ENCODE measurements around the gene METTL16. TPM values are rescaled to one million over a fixed set of nuclear protein-coding genes. Genes with fewer than 3 reads are reported as not detected.

Gene METTL16
- polyA plus RNA-seq, 3 donors from 2014 or later = 7.9 to 23.8 (median 11.8) TPM

DNA sequence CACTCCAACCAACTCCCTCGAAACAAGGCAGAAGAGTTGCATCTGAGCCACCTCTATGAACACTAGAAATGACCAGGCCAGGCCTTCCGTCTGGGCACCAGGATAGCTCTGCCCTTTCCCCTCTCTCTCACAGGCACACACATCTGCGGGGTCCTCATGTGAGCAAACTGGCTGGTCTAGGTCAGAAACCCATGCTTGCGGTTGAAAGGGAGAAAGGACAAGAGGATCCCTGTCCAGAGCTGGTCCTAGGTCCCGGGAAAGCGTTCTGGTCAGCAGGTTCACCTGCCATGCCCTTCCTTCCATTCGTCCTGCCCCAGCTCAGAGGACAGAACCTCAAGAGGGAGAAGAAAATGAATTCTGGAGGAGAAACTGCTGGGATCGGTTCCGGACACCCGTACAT is 113.5 kb downstream of the METTL16 start:
- Mint-ChIP-seq H3K9me3 (no peaks in the 10 kb centered on the region), H3K27ac (peak overlapping the region; percentile 40 to 99 (median 84)), H3K4me1 (peaks cover 37 to 43% of the 10 kb centered on the region in 2 donors), H3K4me3 (peak overlapping the region; percentile 55 to 99 (median 66)), H3K36me3 (no peaks in the 10 kb centered on the region), H3K27me3 (ENCODE audit: low read depth in 3 of 3) (peaks cover 28 to 38% (median 29%) of the 10 kb centered on the region in 3 donors)
- DNase-seq = no peak

DNA sequence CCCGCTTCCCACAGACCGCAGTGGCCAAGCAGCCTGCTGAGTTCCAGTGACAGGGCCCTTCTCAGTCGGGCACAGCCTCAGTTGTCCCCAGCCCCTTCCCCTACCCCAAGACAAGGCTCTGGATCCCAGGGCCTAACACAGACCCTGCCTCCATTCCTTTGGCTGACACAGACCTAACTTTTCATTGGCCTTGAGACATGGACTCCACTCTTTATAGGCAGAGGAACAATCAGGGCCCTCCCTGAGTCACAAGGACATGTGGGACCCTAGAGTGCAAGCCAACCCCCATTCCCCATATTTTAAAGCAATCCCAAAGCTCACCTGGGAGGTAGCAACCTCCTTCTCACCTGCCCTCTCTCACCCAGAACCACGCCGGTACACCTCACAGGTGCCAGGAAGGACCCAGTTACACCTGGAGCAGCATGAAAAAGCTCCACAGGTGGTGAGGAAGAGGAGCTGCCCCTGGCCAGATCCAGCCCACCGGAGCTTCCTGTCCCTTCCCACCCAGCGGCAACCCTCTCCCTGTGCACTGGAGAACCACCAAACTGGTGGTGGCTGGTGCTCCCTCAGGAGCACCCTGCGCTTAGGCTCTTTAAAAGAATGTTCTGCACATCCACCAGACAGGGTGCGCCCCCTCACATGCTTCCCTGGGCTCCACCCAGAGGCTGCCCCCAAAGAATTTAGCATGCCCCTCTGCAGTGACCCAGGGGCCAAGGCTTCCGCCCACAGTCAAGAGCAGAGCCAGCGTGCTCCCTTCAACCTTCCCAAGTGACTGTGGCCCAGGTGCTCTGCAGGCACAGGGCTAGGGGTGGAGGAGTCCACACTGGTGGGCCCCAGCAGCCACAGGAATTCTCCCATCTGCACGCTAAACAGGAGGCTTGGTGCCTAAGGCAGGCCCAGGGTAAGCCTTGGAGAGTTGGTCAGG is 114.2 kb downstream of the METTL16 start:
- no peak for DNase-seq
- no peaks in the 10 kb centered on the region for H3K9me3 Mint-ChIP-seq
- H3K27me3 Mint-ChIP-seq (ENCODE audit: low read depth in 3 of 3) = peaks cover 31 to 41% (median 31%) of the 10 kb centered on the region in 3 donors
- H3K4me1 Mint-ChIP-seq = peaks cover 34 to 41% of the 10 kb centered on the region in 2 donors
- H3K27ac Mint-ChIP-seq = peak overlapping the region; percentile 50 to 99 (median 84)
- peak overlapping the region; percentile 15 to 99 (median 66) for H3K4me3 Mint-ChIP-seq
- H3K36me3 Mint-ChIP-seq = no peaks in the 10 kb centered on the region

DNA sequence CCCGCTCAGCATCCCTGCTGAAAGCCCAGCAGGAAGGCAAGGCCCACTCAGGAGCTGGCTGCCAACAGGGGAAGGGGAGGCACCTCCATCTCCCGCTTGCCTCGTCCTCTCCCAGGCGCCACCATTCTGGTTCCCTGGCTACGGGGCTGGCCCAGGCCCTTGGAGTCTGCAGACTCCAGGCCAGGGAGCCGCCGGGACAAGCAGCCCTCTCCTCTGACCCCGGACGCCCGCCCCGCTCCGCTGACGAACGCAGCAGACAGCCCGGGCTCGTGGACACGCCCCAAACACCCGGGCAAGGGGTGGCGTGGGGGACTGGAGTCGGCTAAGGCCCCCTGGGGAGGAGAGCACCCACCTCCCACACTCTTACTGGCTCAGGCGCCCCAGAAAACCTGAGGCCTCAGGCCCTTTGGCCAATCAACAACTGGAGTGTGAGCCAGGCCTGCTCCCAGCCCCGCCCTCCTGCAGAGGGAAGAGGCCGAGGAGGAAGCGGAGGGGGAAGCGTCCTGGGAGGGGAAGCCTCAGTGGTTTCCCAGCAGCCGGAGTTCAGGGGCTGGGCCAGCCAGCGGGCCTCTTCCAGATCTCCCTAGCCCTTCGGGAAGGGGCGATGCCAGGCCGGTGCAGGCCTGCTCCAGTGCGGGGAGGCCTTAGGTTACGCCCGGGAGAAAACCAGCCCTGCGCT is 115.0 kb downstream of the METTL16 start:
- Mint-ChIP-seq H3K36me3 (no peaks in the 10 kb centered on the region), H3K4me3 (peak overlapping the region in 2 of 5 donors; percentile 13 to 51), H3K27ac (peak overlapping the region in 5 of 6 donors; percentile 50 to 91 (median 81)), H3K4me1 (peaks cover 39 to 43% of the 10 kb centered on the region in 2 donors), H3K27me3 (ENCODE audit: low read depth in 3 of 3) (peaks cover 33 to 47% (median 37%) of the 10 kb centered on the region in 3 donors), H3K9me3 (no peaks in the 10 kb centered on the region)
- DNase-seq = peak in 1 of 3 donors; percentile 28

DNA sequence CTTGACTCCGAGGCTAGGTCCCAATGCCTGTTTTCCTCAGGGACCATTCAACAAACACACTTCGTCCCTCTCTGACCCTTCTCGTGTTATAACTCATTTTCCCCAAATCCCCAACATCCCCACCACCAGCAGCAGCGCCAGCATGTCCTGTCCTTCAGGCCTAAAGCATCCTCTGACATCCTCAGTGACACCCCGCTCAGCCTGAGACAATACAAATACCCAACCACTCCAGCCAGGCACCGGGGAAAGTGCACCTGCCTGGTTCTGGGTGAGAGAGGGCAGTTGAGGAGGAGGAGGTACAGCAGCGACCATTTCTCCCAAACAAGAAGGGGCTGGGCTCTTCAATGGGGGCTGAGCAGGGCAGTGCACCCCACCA is 115.5 kb downstream of the METTL16 start:
- DNase-seq = no peak
- H3K9me3 Mint-ChIP-seq = no peaks in the 10 kb centered on the region
- peaks cover 45% of the 10 kb centered on the region in 2 donors for H3K4me1 Mint-ChIP-seq

DNA sequence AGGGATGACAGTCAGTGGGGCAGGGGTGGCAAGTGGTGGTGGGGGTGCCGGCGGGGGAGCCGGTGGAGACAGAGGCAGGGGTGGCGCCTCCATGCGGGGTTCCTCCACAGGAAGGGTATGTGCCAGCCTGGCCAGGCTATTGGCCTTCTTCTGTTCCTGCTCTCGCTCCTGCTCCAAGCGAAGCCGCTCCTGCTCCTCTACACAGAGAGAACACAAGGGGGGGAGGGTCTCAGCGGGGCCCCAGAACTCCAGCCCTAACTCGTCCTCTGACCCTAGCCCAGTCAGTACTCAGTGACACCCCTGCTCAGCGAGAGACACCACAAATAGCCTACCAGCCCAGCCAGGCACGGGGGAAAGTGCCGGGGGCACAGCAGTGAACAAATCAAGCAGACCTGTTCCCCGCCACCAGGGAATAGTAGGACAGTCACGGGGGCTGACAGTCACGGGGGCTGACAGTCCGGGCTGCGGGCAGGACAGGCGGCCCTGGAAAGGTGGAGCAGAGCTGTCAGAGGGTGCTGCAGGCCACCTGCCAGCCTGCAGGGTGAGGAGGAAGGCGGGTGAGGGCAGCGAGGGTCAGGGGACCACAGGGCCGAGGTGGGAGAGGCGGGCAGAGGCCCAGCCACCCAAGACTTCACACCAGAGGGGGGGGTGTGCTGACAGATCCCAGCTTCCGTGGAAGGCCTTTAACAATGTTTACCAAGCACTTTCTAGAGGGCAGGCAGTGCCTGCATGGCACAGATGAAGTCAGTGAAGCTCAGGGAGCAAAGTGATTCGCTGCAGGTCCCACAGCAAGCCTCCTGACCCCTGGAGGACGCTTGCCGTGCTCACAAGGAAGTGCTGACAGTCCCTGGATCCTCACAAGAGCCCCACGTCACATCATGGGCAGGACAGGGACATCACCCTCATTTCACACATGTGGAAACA is 116.2 kb downstream of the METTL16 start:
- DNase-seq = no peak
- Mint-ChIP-seq H3K27me3 (ENCODE audit: low read depth in 3 of 3) (peaks cover 27 to 37% (median 36%) of the 10 kb centered on the region in 3 donors), H3K27ac (peak overlapping the region; percentile 16 to 83 (median 66)), H3K9me3 (no peaks in the 10 kb centered on the region), H3K4me1 (peaks cover 45 to 46% of the 10 kb centered on the region in 2 donors), H3K4me3 (peak overlapping the region; percentile 1 to 84 (median 37)), H3K36me3 (peaks cover 0 to 2% (median 0%) of the 10 kb centered on the region in 3 donors)

More for the DNA sequence above, 115.5 kb downstream of the METTL16 start:
- peak overlapping the region in 4 of 5 donors; percentile 1 to 65 (median 35) for H3K4me3 Mint-ChIP-seq
- peak overlapping the region; percentile 8 to 83 (median 66) for H3K27ac Mint-ChIP-seq
- H3K36me3 Mint-ChIP-seq = peaks cover 0 to 2% (median 0%) of the 10 kb centered on the region in 3 donors
- H3K27me3 Mint-ChIP-seq (ENCODE audit: low read depth in 3 of 3) = peaks cover 27 to 41% (median 35%) of the 10 kb centered on the region in 3 donors

DNA sequence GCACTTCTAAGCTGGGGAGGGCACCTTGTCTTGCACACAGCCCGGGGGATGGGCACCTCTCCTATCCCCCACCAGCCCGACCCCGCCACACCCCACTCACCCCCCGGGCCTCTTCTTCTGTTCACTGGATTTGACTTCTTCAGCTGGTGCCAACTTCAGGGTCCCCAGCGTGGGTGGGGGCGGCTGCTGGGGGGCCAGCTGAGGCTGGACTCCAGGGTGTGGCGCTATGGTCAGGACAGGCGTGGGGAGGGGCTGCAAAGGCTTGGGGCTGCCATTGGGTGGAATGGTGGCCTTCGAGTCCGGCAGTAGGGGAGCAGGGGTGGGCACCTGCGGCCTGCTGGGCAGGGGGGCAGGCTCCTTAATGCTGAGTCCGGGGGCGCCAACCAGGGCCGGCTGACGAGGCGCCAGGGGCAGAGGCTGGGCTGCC is 116.9 kb downstream of the METTL16 start:
- no peak for DNase-seq
- H3K36me3 Mint-ChIP-seq = peaks cover 0 to 2% (median 0%) of the 10 kb centered on the region in 3 donors
- H3K4me3 Mint-ChIP-seq = peak overlapping the region in 3 of 5 donors; percentile 30 to 84 (median 36)
- peaks cover 45 to 47% of the 10 kb centered on the region in 2 donors for H3K4me1 Mint-ChIP-seq
- peaks cover 24 to 35% (median 31%) of the 10 kb centered on the region in 3 donors for H3K27me3 Mint-ChIP-seq (ENCODE audit: low read depth in 3 of 3)
- H3K9me3 Mint-ChIP-seq = no peaks in the 10 kb centered on the region
- peak overlapping the region in 1 of 6 donors; percentile 81 for H3K27ac Mint-ChIP-seq

DNA sequence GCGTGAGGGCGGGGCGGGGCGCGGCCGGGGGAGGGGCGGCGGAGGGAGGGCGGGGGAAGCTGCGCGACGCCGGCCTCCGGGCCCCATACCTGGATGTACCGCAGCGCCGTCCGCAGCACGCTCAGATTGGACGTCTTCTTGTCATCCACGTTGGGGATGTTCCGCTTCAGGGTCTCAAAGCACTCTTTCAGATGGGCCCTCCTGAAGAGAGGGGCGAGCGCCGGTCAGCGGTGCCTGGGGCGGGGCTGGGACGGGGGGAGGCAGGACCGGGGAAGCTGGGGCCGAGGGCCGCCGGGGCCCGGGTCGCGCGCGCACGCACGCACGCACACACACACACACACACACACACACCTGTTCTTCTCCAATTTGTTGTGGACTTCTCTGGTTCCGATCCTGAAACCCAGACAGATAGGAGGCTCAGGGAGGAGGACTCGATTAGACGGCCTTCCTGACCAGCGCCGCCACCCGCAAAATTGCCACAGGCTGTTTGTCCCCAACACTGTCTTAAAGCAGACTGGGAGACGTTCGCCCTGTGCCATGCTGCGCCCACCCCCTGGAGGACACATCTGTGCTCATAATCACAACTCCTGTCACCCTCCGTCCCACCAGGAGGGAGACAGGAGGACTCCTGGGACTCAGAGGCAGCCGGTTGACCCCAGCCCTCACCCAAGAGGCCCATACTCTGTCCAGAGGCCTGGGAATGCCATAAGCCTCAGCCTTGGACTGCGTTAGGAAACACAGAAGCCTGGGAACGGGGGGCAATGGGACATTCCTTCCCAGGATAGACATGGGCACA is 117.5 kb downstream of the METTL16 start:
- peaks cover 21 to 31% (median 29%) of the 10 kb centered on the region in 3 donors for H3K27me3 Mint-ChIP-seq (ENCODE audit: low read depth in 3 of 3)
- H3K4me3 Mint-ChIP-seq = peak overlapping the region; percentile 75 to 84 (median 77)
- no peaks in the 10 kb centered on the region for H3K9me3 Mint-ChIP-seq
- peak overlapping the region; percentile 73 to 91 (median 86) for H3K27ac Mint-ChIP-seq
- peaks cover 41 to 46% of the 10 kb centered on the region in 2 donors for H3K4me1 Mint-ChIP-seq
- peaks cover 0 to 2% (median 0%) of the 10 kb centered on the region in 3 donors for H3K36me3 Mint-ChIP-seq
- DNase-seq = no peak

DNA sequence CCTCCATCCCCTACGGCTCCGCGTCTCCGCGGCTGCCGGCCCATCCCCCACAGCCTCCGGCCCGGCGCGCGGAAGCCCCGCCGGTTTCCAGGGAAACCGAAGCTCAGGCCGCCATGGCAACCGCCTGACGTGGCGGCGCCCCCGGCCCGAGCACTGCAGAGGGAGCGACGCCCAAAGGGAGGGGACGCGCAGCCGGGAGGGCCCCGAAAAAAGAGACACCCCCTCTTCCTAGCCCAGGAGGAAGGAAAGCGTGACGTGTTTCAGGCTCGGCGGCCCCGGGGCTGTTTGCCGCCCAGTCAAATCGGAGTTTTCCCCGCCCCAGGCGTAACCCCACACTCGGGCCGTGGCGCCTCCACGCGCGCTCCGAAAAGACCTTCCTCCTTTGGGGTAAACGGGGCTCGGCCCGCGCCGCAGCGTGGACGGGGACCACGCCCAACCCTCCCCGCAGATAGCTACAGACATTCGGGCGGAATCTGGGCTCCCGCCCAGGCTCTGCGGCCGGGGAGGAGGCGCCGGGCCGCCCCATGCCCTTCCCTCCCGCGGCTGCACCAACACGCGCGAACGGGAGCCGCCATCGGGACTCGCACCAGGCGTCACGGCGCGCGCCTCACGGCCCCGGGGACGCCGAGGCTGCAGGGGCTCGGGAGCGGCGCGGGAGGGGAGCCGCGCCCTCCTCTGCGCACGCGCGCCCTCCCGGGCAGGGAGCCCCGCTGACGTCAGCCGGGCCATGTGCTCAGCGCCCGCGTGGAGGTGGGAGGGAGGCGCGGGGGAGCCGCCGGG is 118.3 kb downstream of the METTL16 start:
- Mint-ChIP-seq H3K4me3 (peak overlapping the region; percentile 82 to 90 (median 88)), H3K36me3 (peaks cover 0 to 5% (median 1%) of the 10 kb centered on the region in 3 donors), H3K9me3 (no peaks in the 10 kb centered on the region), H3K27ac (peak overlapping the region; percentile 78 to 96 (median 92)), H3K4me1 (peaks cover 33 to 41% of the 10 kb centered on the region in 2 donors), H3K27me3 (ENCODE audit: low read depth in 3 of 3) (peaks cover 23 to 29% (median 28%) of the 10 kb centered on the region in 3 donors)
- peak; percentile 88 to 91 (median 91) for DNase-seq

DNA sequence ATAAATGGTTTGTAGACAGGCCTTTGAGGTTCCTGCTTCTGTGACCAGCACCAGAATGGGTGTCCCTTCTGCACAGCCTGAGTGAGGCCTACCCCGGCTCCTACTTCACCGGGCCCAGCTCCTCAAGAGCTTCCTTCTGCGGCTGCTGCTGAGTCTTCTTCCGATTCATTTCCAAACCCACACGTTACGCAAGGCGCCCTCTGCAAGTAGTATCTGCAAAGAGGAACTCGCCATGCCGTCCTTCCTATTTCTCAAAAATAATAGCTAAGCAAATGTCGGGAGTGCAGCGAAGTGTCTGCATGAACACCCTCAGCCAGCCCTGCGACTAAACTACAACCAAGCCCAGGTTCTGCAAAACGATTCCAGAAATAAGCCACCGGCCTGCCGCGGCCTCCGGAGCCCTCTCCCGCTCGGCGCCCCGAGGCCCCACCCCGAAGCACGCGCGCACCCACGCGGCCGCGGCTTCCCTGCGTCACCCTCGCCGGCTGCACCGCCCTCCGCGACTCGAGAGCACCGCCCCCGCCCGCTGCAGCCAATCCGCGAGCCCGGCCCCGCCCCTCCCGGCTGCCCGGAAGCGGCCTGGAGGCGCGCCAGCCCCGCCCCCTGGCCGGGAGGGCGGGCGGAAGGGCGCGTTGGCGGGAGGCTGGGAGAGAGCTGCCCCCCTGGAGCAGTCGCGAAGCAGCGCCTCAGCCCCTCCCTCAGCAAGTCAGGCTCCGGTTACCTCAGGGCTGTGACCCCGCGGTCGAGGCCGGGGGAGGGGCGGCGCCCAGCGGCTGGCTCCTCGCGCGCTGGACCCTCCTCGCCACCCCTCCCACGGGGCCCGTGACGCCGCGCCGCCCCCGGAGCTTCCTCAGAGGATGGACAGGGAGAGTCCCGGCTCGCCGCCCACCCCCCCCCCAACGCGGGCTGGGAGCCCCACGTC is 119.2 kb downstream of the METTL16 start:
- H3K27me3 Mint-ChIP-seq (ENCODE audit: low read depth in 3 of 3) = peaks cover 23 to 30% (median 27%) of the 10 kb centered on the region in 3 donors
- no peaks in the 10 kb centered on the region for H3K9me3 Mint-ChIP-seq
- peak overlapping the region; percentile 95 to 99 (median 98) for H3K27ac Mint-ChIP-seq
- peak overlapping the region; percentile 91 to 98 (median 93) for H3K4me3 Mint-ChIP-seq
- peaks cover 0 to 7% (median 4%) of the 10 kb centered on the region in 3 donors for H3K36me3 Mint-ChIP-seq
- DNase-seq = peak; percentile 99
- peaks cover 26 to 34% of the 10 kb centered on the region in 2 donors for H3K4me1 Mint-ChIP-seq

DNA sequence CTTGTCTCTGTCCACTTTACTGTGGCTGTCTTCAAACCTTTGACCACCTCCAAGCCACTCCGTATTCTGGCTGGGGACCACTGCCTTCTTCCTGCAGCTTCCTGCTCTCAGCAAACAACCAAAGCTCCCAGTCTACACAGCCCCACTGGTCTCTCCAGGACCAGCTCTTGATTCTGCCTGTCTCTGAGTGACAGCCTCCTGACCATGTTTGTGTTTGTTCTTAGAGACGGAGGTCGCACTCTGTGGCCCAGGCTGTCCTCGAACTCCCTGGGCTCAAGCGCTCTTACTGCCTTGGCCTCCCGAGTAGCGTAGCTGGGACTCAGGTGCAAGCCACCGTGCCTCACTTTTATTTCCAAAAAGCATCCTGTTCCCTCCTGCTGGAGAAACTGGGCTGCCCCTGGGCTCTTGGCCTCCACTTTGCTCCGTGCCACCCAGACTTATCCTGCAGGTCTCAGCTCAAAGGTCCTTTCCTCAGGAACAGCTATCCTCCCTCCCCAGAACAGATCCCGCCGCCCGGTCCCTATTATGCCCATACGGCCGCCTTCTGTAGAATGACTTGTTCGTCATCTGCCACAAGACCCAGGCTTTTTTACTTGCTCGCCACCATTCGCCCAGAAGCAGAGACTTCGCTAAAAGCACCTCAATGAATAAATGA is 120.0 kb downstream of the METTL16 start:
- Mint-ChIP-seq H3K36me3 (peaks cover 0 to 7% (median 4%) of the 10 kb centered on the region in 3 donors), H3K9me3 (no peaks in the 10 kb centered on the region), H3K4me3 (peak overlapping the region; percentile 91 to 98 (median 93)), H3K4me1 (peaks cover 20 to 28% of the 10 kb centered on the region in 2 donors), H3K27ac (peak overlapping the region; percentile 95 to 99 (median 98)), H3K27me3 (ENCODE audit: low read depth in 3 of 3) (peaks cover 21 to 31% (median 27%) of the 10 kb centered on the region in 3 donors)
- DNase-seq = no peak

All from immature natural killer cell (primary cell).